NCI-H1930 (cell line): ENCODE results near the gene ZSCAN12.
"Not testable (repeated sequence)": the region's sequence is repeated elsewhere in the genome, so short reads cannot be mapped to it uniquely, and the experiment has no call there.

ENCODE experiments used
- DNase-seq, 2 experiments: peaks; one replicate each; lab custom pipeline; 2025; lab: John Stamatoyannopoulos, UW

ZSCAN12 gene

DNA sequence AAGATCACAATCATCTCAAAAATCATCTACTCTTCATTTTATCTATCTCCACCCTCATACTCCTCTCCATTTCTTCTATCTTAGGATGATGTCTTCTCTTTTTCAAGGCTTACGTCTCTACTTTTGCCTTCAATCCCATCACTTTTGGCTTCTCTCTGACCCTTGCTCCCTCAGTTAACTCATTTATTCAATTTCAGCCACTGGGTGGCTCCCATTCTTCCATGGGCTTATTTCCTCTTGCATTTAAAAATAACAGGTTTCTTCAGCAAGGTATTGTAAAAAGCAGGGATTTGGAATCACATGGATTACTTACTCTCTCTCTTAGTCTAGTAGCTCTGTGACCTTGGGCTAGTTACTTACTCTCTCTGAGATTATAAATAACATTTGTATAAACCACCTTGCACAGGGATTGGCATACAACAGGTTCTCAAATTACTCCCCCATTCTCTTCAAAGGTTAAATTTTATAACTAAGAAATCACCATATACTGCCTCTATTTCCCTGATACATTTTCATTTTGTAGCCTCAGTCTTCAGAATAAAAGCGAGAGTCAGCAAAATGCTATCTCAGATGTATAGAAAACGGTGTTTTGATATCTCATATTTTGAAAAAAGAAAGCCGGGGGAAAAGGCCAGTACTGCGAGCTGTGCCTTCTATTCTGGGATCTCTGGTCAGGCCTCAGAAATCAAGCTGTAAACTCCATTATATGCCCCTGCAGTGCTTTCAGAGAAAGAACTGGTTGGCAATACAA, 5.5 kb downstream of the ZSCAN12 start:
- no peak for DNase-seq

DNA sequence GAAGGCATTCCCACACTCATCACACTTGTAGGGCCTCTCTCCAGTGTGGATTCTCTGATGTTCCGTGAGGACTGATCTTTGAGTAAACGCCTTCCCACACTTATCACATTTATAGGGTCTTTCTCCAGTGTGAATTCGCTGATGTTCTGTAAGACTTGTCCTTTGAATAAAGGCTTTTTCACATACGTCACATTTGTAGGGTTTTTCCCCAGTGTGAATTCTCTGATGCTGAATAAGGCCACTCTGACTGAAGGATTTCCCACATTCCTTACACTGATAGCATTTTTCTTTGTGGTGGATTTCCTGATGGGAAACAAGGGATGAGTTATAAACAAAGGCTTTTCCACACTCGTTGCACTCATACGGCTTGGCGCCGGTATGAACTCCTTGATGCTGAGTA, 8.9 kb downstream of the ZSCAN12 start:
- no peak for DNase-seq

DNA sequence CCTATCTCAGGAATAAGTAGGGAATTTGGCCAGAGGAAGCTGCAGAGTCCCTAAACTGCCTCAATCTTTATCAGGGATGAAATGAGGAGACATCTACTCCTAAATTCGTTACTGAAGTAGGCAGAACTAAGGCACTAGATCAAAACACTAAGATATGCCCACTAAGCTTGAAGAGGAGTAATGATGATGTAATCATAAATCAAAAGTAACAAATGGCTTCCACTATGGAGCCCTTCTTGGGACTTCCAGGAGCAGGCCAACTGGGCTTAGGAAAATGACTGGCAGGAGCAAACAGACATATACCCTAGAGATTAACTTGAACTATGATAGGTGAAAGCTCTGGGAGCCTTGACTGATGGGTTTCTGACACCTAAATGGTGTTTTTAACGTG, 15.4 kb downstream of the ZSCAN12 start:
- DNase-seq: no peak

DNA sequence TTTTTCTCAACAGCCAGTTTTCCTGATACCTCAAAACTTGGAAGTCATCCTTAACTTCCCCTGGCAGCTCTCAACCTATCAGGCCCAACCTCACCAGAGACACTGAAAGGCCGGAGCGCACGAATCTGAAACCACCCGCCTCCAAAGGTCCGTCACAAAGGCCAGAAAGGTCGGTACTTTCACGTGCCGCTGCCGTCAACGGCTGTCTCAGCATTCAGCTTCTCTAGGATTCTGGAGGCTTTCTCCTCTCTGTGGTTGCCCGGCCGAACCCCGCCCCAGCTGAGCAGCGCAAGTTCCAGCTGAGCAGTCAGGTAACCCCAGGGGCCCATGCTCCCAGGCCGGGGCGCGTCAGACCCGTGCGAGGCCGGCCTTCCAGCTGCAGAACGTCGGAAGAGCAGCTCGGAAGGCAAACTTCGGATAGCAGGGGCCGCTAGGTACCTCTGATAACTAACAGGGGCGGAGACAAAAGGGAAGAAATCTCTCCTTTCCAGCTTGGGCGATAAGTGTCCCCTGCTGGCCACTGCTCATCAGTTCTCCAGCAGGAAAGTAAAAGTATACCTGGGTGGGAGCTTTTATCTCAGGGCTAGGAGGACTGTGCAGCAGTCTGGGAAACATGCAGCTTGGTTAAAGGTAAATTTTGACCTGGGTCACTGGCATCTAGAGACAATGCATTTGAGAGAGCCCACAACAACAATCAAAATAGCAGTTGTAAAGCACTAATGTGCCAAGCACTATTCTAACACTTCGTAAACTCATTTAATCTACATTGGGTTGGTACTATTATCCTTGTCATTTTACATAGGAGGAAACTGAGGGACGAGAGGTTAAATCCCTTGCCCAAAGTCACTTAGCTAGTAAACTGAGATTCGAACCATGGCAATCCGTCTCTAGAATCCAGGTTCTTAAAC, 16.1 kb downstream of the ZSCAN12 start:
- DNase-seq: peak; percentile 19 to 50

DNA sequence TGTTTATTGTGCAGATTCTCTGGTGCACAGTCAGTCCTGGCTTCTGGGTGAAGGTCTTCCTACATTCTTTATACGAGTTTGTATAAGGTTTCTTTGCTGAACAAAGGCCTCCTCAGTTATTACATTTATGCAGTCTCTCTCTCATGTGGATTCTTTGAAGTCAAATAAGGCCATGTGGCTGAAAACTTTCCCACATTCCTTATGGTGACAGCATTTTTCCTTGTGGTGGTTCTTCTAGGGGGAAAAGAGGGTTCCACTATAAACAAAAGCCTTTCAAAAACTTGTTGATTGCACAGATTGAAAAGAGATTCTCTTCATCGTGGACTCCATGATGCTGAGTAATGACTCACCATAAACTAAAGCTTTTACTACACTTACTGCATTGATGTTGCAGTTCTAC, 19.2 kb downstream of the ZSCAN12 start:
- DNase-seq: no peak

DNA sequence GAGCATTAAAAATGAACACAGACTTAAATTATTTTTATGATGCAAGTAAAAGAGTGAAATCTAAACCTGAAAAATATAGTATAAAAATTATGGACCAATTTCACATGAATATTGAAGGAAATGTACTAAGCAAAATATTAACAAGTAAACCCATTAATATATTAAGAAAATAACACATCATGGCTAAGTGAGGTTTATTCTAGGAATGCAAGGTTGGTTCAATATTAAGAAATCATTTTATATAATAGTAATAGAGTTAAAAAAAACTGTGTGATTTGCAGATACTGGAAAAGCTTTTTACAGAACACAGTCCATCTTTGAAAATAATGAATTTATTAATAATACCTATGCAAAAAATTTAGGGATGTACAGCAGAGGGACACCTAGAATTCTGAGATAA, 20.9 kb downstream of the ZSCAN12 start:
- no peak for DNase-seq

DNA sequence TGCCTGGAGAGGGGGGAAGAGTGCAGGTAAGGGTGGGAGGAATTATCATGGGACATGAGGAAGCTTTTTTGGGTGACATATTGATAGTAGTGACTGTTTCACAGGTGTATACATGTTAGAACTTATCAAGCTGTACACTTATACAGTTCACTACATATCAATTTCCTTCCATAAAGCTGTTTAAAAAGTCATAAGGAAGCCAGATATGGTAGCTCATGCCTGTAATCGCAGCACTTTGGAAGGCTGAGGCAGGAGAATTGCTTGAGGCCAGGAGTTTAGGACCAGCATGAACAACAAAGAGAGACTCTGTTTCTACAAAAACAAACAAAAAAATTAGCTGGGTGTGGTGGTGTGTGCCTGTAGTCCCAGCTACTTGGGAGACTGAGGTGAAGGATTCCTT, 21.7 kb downstream of the ZSCAN12 start:
- DNase-seq: no peak

DNA sequence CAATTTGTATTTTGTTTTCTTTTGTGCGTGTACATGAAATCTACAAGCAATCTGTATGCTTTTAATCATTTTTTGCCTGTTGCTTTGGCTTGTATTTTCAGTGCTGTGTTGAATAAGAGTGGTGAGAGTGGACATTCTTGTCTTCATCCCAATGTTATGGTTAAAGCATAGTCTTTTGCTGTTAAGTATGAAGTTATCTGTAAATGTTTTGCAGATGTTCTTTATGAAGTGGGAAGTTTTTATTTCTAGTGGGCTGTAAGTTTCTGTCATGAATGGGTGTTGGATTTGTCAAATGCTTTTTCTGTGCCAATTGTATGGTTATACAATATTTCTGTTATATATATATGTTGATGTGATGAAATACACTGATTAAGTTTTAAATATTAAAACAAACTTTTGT, 25.6 kb downstream of the ZSCAN12 start:
- no peak for DNase-seq

DNA sequence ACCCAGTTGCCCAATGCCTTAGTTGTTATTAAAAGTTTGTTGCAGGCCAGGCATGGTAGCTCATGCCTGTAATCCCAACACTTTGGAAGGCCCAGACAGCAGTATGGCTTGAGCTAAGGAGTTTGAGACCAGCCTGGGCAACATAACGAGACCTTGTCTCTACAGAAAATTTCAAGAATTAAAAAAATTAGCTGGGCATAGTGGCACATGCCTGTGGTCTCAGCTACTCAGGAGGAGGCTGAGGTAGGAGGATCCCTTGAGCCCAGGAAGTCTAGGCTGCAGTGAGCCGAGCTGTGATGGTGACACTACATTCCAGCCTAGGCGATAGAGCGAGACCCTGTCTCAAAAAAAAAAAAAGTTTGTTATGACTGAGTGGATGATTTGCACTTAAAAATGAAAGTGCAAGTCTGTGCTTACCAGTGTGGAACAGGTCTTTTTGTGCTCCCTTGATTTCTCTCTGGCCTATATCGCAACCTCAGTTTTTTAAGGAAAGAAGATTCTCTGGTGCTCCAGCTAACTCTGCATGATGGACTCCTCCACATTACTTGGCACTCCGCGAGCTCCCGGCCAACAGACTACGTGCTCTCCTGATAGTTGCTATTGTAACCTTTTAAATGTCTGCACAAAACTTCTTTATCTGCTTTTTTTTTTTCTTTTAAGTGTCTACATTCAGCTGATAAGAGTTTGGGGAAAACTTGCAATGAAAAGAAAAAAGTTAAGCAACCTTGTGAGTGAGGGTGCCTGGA, 27.7 kb downstream of the ZSCAN12 start:
- no peak for DNase-seq

DNA sequence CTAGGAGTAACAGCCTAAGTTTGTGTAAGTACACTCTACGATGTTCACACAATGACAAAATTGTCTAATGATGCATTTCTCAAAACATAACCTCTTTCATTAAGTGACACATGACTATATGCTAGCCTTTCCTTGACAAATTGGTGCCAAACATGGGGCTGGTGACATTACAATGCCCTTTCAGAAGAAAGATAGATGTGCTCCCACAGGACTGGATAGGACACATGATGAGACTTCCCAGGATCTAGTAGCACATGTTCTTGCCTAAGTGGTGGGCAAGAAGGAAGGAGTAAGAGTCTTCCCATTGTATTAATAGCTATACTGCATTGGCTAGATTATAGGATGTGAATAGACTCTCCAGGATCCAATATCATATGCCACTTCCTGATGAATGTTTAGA, 28.3 kb downstream of the ZSCAN12 start:
- no peak for DNase-seq

DNA sequence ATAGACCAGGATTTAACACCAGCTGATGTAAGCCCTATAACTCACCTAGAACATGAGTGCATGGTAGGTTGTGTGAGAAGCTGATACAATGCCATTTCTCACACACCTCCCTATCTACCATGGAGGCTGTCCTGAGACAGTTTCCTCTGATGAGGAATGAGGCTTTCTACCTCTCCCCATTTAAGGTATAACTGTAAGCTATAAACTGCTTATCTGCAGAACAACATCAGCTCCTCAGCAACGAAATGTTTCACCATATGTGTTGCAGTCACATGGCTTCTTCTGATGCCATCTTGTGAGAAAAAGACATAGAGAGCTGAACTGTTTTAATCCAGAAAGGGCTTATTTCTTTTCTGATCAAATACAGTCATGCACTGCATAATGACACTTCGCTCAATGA, 29.1 kb downstream of the ZSCAN12 start:
- no peak for DNase-seq

DNA sequence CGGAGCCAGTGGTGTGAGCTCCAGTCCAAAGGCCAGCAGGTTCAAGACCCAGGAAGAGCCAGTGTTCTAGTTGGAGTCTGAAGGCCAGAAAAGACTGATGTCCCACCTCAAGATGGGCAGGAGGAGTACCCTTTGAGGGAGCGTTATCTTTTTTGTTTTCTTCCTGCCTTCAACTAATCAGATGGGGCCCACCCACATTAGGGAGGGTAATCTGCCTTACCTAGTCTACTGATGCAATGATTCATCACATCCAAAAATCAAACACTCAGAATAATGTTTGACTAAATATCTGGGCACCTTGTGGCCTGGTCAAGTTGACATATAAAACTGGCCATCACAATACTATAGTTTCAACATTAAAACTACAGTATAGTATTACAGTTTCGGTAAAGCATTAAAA, 30.1 kb downstream of the ZSCAN12 start:
- DNase-seq: no peak

DNA sequence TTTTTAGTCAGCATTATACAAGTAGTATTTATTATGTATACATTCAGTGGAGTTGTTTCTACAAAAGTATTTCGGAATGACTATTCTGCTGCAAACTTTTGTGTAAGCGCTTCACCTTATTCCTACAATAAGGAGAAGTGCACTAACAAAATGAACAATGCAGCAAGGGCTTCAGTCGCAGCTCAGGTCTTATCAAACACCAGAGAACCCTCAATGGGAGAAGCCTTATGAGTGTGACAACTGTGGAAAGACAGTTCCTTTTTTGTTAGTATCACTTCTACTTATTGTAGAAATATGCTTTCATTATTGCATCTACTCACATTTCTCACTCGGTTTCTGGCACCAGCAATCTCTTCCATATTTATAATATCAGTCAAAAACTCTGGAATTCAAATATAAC, 31.0 kb downstream of the ZSCAN12 start:
- no peak for DNase-seq

DNA sequence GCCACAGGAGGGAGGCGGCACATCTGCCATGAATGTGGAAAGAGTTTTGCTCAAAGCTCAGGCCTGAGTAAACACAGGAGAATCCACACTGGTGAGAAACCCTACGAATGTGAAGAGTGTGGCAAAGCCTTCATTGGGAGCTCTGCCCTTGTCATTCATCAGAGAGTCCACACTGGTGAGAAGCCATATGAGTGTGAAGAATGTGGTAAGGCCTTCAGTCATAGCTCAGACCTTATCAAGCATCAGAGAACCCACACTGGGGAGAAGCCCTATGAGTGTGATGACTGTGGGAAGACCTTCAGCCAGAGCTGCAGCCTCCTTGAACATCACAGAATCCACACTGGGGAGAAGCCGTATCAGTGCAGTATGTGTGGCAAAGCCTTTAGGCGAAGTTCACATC, 34.0 kb downstream of the ZSCAN12 start:
- DNase-seq: not testable (repeated sequence)

DNA sequence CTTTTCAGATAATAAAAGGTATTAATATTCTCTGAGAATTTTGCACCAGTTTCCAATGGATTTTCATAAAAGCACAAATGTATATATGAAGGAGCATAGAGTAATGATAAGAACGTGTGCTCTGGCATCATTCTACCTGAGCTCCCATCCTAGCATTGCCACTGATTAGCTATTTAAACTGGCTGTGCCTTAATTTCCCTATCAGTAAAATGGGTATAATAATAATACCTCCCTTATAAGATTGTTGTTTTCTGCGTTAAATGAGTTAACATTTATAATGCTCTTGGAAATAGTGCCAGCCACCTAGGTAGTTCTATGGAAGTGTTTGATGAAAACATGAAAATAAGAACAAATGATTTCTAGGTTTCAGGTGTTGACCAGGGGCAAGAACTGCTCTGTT, 38.6 kb downstream of the ZSCAN12 start:
- DNase-seq: no peak

DNA sequence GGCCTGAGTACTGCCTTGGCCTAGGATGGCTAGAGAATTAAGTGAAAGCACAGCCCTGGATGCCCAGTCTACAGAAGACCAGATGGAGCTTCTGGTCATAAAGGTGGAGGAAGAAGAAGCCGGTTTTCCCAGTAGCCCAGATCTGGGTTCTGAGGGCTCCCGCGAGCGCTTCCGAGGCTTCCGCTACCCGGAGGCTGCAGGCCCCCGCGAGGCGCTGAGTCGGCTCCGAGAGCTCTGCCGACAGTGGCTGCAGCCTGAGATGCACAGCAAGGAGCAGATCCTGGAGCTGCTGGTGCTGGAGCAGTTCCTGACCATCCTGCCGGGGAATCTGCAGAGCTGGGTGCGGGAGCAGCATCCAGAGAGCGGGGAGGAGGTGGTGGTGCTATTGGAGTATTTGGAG, 40.0 kb downstream of the ZSCAN12 start:
- not testable (repeated sequence) for DNase-seq

DNA sequence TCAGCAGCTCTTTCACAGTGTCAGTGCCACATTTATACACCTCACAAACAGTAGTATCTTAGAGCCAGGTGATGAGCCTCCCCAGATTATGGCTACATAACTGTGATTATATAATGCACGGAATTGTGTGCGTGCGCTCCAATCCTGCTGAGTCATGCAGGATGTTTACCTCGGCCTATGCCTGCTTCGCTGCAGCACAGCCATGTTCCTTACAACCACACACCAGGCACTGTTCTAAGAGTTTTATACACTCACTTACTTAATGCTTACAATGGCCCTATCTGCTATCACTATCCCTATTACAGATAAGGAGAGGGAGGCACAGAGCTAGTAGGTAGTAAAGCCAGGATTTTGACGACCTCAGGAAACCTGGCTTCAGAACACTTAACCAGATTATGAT, 42.5 kb downstream of the ZSCAN12 start:
- DNase-seq: no peak

DNA sequence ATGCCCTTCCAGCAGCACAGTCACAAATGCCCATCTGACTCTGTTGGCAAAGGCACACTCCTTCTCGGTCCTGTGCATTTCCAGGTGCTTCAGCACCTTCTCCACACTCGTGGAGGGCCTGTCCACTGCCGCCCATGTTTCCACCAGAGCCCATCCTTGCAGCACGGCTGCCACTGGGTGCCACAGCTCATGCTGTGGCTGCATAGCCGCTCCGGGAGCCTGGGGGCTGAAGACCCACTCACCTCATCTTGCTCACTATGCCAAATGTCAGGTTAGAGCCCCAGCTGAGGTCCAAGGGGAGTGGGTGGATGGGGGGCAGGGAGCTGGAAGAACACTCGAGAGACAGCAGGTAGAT, 42.9 kb downstream of the ZSCAN12 start:
- no peak for DNase-seq

DNA sequence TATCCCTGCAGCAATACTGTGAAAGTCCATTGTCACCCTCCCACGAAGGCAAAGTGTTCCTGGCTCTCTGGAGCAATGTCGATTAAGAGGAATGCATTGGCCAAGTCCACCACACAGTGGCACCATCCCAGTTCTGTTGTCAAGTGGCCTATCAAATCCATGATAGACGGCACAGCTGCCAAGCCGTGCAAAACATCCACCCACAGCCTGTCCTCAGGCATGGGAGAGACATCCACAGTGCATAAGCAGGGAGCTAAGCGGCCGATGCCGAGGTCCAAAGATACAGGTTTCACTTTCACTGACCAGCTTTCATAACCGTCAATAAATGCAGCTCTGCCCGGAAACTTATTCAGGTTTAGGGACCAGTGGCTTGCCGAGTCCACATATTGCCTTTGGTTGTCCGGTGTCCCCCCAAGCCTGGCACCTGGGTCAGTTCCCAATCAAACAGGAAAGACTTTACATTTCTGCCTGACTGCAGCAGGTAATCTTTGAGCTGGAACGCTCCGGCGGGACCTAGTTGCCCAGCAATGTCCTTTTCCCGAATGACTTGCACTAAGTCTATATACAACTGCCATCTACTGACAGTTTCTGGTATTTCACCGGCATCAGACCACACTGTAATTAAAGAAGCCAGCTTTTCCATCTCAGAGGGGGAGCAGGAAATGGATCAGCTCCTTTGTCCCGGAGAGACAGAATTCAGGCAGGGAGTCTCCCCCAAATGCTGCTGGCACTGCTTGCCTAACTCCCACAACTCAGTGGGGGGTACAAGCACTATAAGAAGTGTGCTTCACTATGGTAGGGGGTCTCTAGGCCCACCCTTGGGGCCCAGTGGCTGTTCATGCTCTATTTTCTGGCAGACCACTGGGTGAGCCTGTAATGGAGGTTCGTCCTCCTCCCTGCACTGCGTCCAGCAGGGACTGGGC, 43.5 kb downstream of the ZSCAN12 start:
- peak; percentile 57 to 69 for DNase-seq

DNA sequence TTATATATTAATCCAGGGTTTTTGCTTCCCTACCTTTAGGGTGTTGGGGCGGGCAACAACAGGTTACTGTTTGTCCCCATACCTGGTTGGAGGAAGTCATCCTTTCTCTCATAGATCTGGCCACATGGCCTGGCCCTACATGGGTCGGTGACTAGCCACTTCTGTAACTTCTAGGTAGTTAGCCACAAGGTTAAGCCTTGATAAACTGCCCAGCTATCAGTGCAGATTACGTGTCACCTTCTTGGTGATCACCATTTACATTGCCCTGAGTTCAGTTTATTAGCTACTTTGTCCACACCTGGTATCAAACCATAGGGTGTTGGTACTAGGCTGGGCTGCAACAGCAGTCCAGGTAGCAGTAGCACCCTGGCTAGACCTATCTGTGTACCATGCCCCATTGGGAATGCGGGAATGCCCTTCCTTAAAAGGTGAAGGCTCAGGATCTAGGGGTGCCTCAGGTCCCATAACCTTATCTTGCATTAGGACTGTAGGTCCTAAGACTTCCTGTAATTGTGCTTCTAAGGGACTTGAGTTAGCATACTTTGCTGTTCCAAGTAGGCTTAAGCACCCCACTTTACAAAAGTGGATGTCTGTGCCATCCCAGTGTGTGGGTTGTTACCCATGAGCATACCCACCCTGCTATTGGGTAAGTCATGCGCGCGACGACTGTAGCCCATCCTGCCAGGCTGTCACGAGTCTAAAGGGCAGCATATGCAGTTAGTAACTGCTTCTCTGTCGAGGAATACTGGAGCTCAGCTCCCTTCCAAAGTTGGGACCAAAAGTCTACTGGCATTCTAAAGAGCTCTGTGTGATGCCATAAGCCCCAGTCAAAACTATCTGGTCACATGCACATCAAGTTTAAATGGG, 44.6 kb downstream of the ZSCAN12 start:
- no peak for DNase-seq
